Measurements from ENCODE around the gene ERC1. TPM values are rescaled to one million over a fixed set of nuclear protein-coding genes. Genes with fewer than 3 reads are reported as not detected.

The ERC1 gene
- total and polyA plus RNA-seq, 9 of the 15 experiments (the other 6 are each of a cell fraction or from before 2014, with no cell fraction given), result 0.74 to 11.8 (median 4.8) TPM

DNA sequence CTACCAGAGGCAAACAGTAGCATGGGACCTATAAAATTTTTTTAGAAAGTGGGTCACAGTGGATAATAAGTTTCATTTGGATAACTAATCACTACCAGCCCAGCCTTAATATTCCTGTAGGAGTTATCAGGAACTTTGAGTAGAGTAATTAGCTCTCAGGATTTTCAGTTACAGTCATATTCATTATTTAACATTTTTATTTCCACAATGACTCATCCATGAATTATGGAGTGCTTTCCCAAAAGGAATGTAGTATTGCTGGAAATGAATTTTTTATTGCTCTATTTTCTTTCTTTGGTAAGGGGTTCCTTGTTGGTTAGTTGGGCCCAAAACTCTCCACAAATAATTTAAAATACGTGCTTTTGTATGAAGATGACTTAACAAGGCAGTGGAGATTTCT is 53.7 kb downstream of the ERC1 start:
- intact Hi-C loops (cut with micrococcal nuclease), result no loop called here
- no peak for ATAC-seq
- H3K4me2 ChIP-seq (ENCODE audit: insufficient read depth, low read length), result no peak overlapping the region

DNA sequence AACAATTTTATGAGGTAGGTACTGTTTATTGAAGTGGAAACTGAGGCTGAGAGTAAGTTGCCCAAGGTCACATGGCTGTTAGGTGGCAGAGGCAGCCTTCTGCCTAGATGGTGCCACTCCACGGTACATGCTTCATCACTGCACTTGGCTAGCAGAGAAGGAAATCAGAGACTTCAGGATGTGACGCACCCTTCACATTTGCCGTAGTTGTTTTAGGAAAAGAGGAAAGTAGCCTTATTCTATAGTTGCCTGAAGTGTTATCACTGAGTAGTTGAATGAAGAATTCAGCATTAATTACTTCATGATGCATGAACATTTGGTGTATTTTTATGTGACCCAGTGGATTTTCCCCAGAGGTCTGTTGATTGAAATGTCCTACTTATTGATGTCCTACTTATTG is 55.7 kb downstream of the ERC1 start:
- no peak for FAIRE-seq
- no peaks in the 10 kb centered on the region for H3K9me1 ChIP-seq (ENCODE audit: control insufficient read depth, insufficient read depth, low read length)
- 88% methylated on average over 3 of the region's 3 CpGs for WGBS (ENCODE audit: insufficient coverage, low coverage, missing lambda C conversion rate)
- in situ Hi-C loops (cut with MboI) (no loop called here), intact Hi-C loops (cut with micrococcal nuclease) (no loop called here)
- no peak for ATAC-seq
- CTCF ChIA-PET (ENCODE audit: low intra/inter-chr PET ratio), result no interaction called here
- H3K4me2 ChIP-seq (ENCODE audit: insufficient read depth, low read length), result no peak overlapping the region
- BruUV-seq (replicated peaks), result no TSS peak
- DNase-seq (ENCODE audit: extremely low read depth in 1 of 4, low spot score in 3 of 4), result no peak
- no peak overlapping the region for H2AFZ ChIP-seq (ENCODE audit: low read depth, low read length)
- no peaks in the 10 kb centered on the region for H3K9me3 ChIP-seq (replicated peaks; ENCODE audit: control insufficient read depth, insufficient read depth, low read depth, low read length)
- 0 out of 5 replicates have a peak, but pooled peaks cover 0 to 3% of the 10 kb centered on the region in 2 experiments for H3K4me1 ChIP-seq (replicated peaks in 1 of 2; ENCODE audit: control insufficient read depth in 2 of 2, insufficient read depth in 2 of 2, low read length in 2 of 2)
- H3K27me3 ChIP-seq (ENCODE audit: control insufficient read depth in 2 of 2, insufficient read depth in 2 of 2, low read length in 2 of 2), result no peaks in the 10 kb centered on the region
- H3K4me3 ChIP-seq, result no peak overlapping the region
- POLR2A ChIA-PET, result no interaction called here
- TF ChIP-seq ZFP36 (IDR thresholded peaks at IDR 0.05; ENCODE audit: low read depth, low read length, partially characterized antibody) (no peak), TEAD2 (tag; IDR thresholded peaks at IDR 0.05) (no peak), ZFP30 (CRISPR knock-in tag; IDR thresholded peaks at IDR 0.05; ENCODE audit: borderline replicate concordance) (no peak), SMC3 (conservative IDR thresholded peaks at IDR 0.05; ENCODE audit: insufficient read depth, low read depth, low read length) (no peak), MITF (IDR thresholded peaks at IDR 0.05) (no peak), HLTF (IDR thresholded peaks at IDR 0.05) (no peak), STAG1 (CRISPR knock-in tag; IDR thresholded peaks at IDR 0.05; ENCODE audit: borderline replicate concordance) (no peak), TAF9B (IDR thresholded peaks at IDR 0.05; ENCODE audit: partially characterized antibody) (no peak), SPI1 (IDR thresholded peaks at IDR 0.05; ENCODE audit: borderline replicate concordance, low read depth, low read length) (no peak), ZZZ3 (IDR thresholded peaks at IDR 0.05) (no peak), MCM2 (IDR thresholded peaks at IDR 0.05; ENCODE audit: low read depth) (no peak)
- TF ChIP-seq, protein P1, sequence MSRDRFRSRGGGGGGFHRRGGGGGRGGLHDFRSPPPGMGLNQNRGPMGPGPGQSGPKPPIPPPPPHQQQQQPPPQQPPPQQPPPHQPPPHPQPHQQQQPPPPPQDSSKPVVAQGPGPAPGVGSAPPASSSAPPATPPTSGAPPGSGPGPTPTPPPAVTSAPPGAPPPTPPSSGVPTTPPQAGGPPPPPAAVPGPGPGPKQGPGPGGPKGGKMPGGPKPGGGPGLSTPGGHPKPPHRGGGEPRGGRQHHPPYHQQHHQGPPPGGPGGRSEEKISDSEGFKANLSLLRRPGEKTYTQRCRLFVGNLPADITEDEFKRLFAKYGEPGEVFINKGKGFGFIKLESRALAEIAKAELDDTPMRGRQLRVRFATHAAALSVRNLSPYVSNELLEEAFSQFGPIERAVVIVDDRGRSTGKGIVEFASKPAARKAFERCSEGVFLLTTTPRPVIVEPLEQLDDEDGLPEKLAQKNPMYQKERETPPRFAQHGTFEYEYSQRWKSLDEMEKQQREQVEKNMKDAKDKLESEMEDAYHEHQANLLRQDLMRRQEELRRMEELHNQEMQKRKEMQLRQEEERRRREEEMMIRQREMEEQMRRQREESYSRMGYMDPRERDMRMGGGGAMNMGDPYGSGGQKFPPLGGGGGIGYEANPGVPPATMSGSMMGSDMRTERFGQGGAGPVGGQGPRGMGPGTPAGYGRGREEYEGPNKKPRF (IDR thresholded peaks at IDR 0.05; ENCODE audit: low read depth, low read length), result no peak
- TF ChIP-seq, protein P2, sequence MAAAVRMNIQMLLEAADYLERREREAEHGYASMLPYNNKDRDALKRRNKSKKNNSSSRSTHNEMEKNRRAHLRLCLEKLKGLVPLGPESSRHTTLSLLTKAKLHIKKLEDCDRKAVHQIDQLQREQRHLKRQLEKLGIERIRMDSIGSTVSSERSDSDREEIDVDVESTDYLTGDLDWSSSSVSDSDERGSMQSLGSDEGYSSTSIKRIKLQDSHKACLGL (CRISPR knock-in tag; IDR thresholded peaks at IDR 0.05; ENCODE audit: borderline replicate concordance, poor library complexity, severe bottlenecking), result no peak
- no peaks in the 10 kb centered on the region for H3K79me2 ChIP-seq (ENCODE audit: control insufficient read depth, insufficient read depth, low read length)
- H3K9ac ChIP-seq (ENCODE audit: insufficient read depth in 1 of 2, low read depth in 2 of 2, low read length in 2 of 2), result no peak overlapping the region
- H3K27ac ChIP-seq (ENCODE audit: extremely low read depth, low read depth, low read length), result no peak overlapping the region
- no peaks in the 10 kb centered on the region for H4K20me1 ChIP-seq (replicated peaks; ENCODE audit: control insufficient read depth, insufficient read depth, low read length)
- no peaks in the 10 kb centered on the region for H3K36me3 ChIP-seq (ENCODE audit: control insufficient read depth, insufficient read depth, low read length)

More for the DNA sequence above, 53.7 kb downstream of the ERC1 start:
- no peaks in the 10 kb centered on the region for H3K36me3 ChIP-seq (ENCODE audit: control insufficient read depth, insufficient read depth, low read length)
- H3K9me1 ChIP-seq (ENCODE audit: control insufficient read depth, insufficient read depth, low read length), result no peaks in the 10 kb centered on the region
- no TSS peak for BruUV-seq (replicated peaks)
- H3K27ac ChIP-seq (ENCODE audit: extremely low read depth, low read depth, low read length), result no peak overlapping the region
- in situ Hi-C loops (cut with MboI), result no loop called here
- ChIA-PET POLR2A (no interaction called here), CTCF (ENCODE audit: low intra/inter-chr PET ratio) (no interaction called here)
- no peaks in the 10 kb centered on the region for H3K79me2 ChIP-seq (ENCODE audit: control insufficient read depth, insufficient read depth, low read length)
- H3K4me3 ChIP-seq, result no peak overlapping the region
- TF ChIP-seq ZKSCAN3 (CRISPR knock-in tag; IDR thresholded peaks at IDR 0.05), result no peak
- TF ChIP-seq ZNF217 (CRISPR knock-in tag; IDR thresholded peaks at IDR 0.05), result no peak
- H2AFZ ChIP-seq (ENCODE audit: low read depth, low read length), result no peak overlapping the region
- H3K9ac ChIP-seq (ENCODE audit: insufficient read depth in 1 of 2, low read depth in 2 of 2, low read length in 2 of 2), result no peak overlapping the region
- DNase-seq (ENCODE audit: extremely low read depth in 1 of 4, low spot score in 3 of 4) (no peak), FAIRE-seq (no peak)
- H3K4me1 ChIP-seq (replicated peaks in 1 of 2; ENCODE audit: control insufficient read depth in 2 of 2, insufficient read depth in 2 of 2, low read length in 2 of 2), result no peaks in the 10 kb centered on the region
- WGBS (ENCODE audit: insufficient coverage, low coverage, missing lambda C conversion rate), result 63% methylated on average over 1 of the region's 1 CpG
- H3K9me3 ChIP-seq (replicated peaks; ENCODE audit: control insufficient read depth, insufficient read depth, low read depth, low read length), result no peaks in the 10 kb centered on the region
- no peaks in the 10 kb centered on the region for H4K20me1 ChIP-seq (replicated peaks; ENCODE audit: control insufficient read depth, insufficient read depth, low read length)
- no peaks in the 10 kb centered on the region for H3K27me3 ChIP-seq (ENCODE audit: control insufficient read depth in 2 of 2, insufficient read depth in 2 of 2, low read length in 2 of 2)

Data from K562 (cell line).